Measurements from ENCODE around the gene SRSF2.
A peak's percentile ranks its signal among the peaks of the same experiment; 100 is the strongest.

Gene SRSF2

GRCh38 chr17:76738468-76738850 is 1.3 kb upstream of the SRSF2 start:
- no peak for DNase-seq (ENCODE audit: low spot score)
- Histone ChIP-seq H3K9me3 (ENCODE audit: severe bottlenecking) (no peaks in the 10 kb centered on the region), H3K27ac (ENCODE audit: poor library complexity, severe bottlenecking) (peak overlapping the region; percentile 88), H3K4me3 (ENCODE audit: severe bottlenecking) (peak overlapping the region; percentile 96), H3K27me3 (ENCODE audit: insufficient read depth, poor library complexity, severe bottlenecking) (no peaks in the 10 kb centered on the region), H3K36me3 (ENCODE audit: low read depth) (peaks cover 62% of the 10 kb centered on the region), H3K4me1 (ENCODE audit: insufficient read depth, poor library complexity, severe bottlenecking) (peaks cover 16% of the 10 kb centered on the region)
- no peak for ATAC-seq (ENCODE audit: low read depth)
- TF ChIP-seq CTCF (IDR thresholded peaks at IDR 0.05; ENCODE audit: poor library complexity, severe bottlenecking): no peak

- no peak for TF ChIP-seq CTCF (IDR thresholded peaks at IDR 0.05; ENCODE audit: poor library complexity, severe bottlenecking)
- ATAC-seq (ENCODE audit: low read depth): peak; percentile 70
- no peaks in the 10 kb centered on the region for H3K9me3 ChIP-seq (ENCODE audit: severe bottlenecking)
- H3K27me3 ChIP-seq (ENCODE audit: insufficient read depth, poor library complexity, severe bottlenecking): no peaks in the 10 kb centered on the region
- peak within 1 kb of the TSS; percentile 88 for H3K27ac ChIP-seq (ENCODE audit: poor library complexity, severe bottlenecking)
- DNase-seq (ENCODE audit: low spot score): peak; percentile 94
- H3K36me3 ChIP-seq (ENCODE audit: low read depth): peaks cover 62% of the 10 kb centered on the region
- H3K4me3 ChIP-seq (ENCODE audit: severe bottlenecking): peak within 1 kb of the TSS; percentile 96
- H3K4me1 ChIP-seq (ENCODE audit: insufficient read depth, poor library complexity, severe bottlenecking): peaks cover 22% of the 10 kb centered on the region
Observed at GRCh38 chr17:76737676-76738467, 741 bp upstream of the SRSF2 start, which contains the start of gene MFSD11. Gene MFSD11 (plus strand): TSS chr17:76738119. CDS start chr17:76738353, 234 bp downstream.

GRCh38 chr17:76736349-76737081 is 616 bp downstream of the SRSF2 start:
- H3K27me3 ChIP-seq (ENCODE audit: insufficient read depth, poor library complexity, severe bottlenecking): no peaks in the 10 kb centered on the region
- peak overlapping the region; percentile 96 for H3K4me3 ChIP-seq (ENCODE audit: severe bottlenecking)
- H3K9me3 ChIP-seq (ENCODE audit: severe bottlenecking): no peaks in the 10 kb centered on the region
- no peak for TF ChIP-seq CTCF (IDR thresholded peaks at IDR 0.05; ENCODE audit: poor library complexity, severe bottlenecking)
- DNase-seq (ENCODE audit: low spot score) (no peak), ATAC-seq (ENCODE audit: low read depth) (0 out of 3 replicates have a peak, but pooled peaks have one; percentile 4)
- peak overlapping the region; percentile 88 for H3K27ac ChIP-seq (ENCODE audit: poor library complexity, severe bottlenecking)
- H3K36me3 ChIP-seq (ENCODE audit: low read depth): peaks cover 62% of the 10 kb centered on the region
- peaks cover 22% of the 10 kb centered on the region for H3K4me1 ChIP-seq (ENCODE audit: insufficient read depth, poor library complexity, severe bottlenecking)

- no peak for ATAC-seq (ENCODE audit: low read depth)
- no peaks in the 10 kb centered on the region for H3K9me3 ChIP-seq (ENCODE audit: severe bottlenecking)
- no peak for TF ChIP-seq CTCF (IDR thresholded peaks at IDR 0.05; ENCODE audit: poor library complexity, severe bottlenecking)
- no peak for DNase-seq (ENCODE audit: low spot score)
- peaks cover 59% of the 10 kb centered on the region for H3K36me3 ChIP-seq (ENCODE audit: low read depth)
- peak overlapping the region; percentile 96 for H3K4me3 ChIP-seq (ENCODE audit: severe bottlenecking)
- H3K4me1 ChIP-seq (ENCODE audit: insufficient read depth, poor library complexity, severe bottlenecking): peaks cover 22% of the 10 kb centered on the region
- peak overlapping the region; percentile 88 for H3K27ac ChIP-seq (ENCODE audit: poor library complexity, severe bottlenecking)
- H3K27me3 ChIP-seq (ENCODE audit: insufficient read depth, poor library complexity, severe bottlenecking): no peaks in the 10 kb centered on the region
Observed at GRCh38 chr17:76735586-76736348, 1.4 kb downstream of the SRSF2 start.
